Uterus (tissue), 2 donors: ENCODE results near the gene DCPS.

Experiments used
- CTCF ChIP-seq, 4 experiments: fragments of 200-600 bp in 2 of 4; fragments of 450-650 bp in 2 of 4; sonication (generic) in 2 of 4; IDR thresholded peaks; one replicate each; pipeline ENCODE4 v1.5.1; 2016 to 2019; ENCODE audit warnings: antibody characterized with exemption in 4 of 4, mild to moderate bottlenecking in 2 of 4, moderate library complexity in 1 of 4
- POLR2A ChIP-seq, 2 donors: fragments of 450-650 bp; IDR thresholded peaks; one replicate each; pipeline ENCODE4 v1.6.1; 2016; ENCODE audit warnings: antibody characterized with exemption in 2 of 2, mild to moderate bottlenecking in 1 of 2, moderate library complexity in 1 of 2

DNA sequence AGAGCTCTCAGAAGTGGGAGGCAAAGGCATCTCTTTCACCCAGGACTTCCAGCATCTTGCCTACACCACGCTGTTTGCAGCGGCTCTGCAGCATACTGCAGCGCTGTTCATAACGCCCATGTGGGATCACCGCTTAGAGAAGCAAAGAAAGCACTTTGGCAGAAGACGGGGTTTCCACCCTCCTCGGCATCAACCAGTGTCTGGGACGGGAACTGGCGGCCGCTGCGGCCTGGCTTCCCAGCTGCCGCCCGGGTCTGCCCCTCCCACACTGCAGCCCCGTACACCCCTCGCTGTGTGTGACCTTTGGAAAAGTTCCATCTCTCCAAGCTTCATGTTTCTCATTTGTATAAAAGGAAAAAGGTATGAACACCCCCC, 21.5 kb upstream of the DCPS start:
- no peak for TF ChIP-seq CTCF (IDR thresholded peaks at IDR 0.05)
- TF ChIP-seq POLR2A (IDR thresholded peaks at IDR 0.05) = no peak
